Esophagus squamous epithelium (tissue), 5 donors: ENCODE results near the gene CDC16. TPM values are rescaled to one million over a fixed set of nuclear protein-coding genes. Genes with fewer than 3 reads are reported as not detected.
"Not testable (repeated sequence)": the region's sequence is repeated elsewhere in the genome, so short reads cannot be mapped to it uniquely, and the experiment has no call there.

Experiments
- DNase-seq: peaks from one replicate; lab custom pipeline; 2025; lab: John Stamatoyannopoulos, UW
- H3K27ac ChIP-seq, 4 donors: fragments of 200-600 bp; sonication (generic); one replicate each; pipeline ENCODE4 v1.5.1; 2016 to 2019; ENCODE audit warnings: mild to moderate bottlenecking in 1 of 4
- H3K27me3 ChIP-seq, 4 donors: fragments of 200-600 bp; sonication (generic); 1 replicate in 3 of 4; 2 replicates in 1 of 4; pipeline versions ENCODE4 v1.5.1 to v1.6.0; 2017 to 2021; ENCODE audit warnings: antibody characterized with exemption in 1 of 4
- H3K36me3 ChIP-seq, 3 donors: fragments of 200-600 bp; sonication (generic); one replicate each; pipeline ENCODE4 v1.5.1; 2016 to 2019
- H3K4me1 ChIP-seq, 3 donors: fragments of 200-600 bp; sonication (generic); one replicate each; pipeline ENCODE4 v1.5.1; 2017 to 2019
- H3K4me3 ChIP-seq, 4 donors: fragments of 200-600 bp; sonication (generic); 1 replicate in 3 of 4; 2 replicates in 1 of 4; pipeline ENCODE4 v1.5.1; 2016 to 2019; ENCODE audit warnings: mild to moderate bottlenecking in 2 of 4, moderate library complexity in 1 of 4
- H3K9me3 ChIP-seq, 3 donors: fragments of 200-600 bp; sonication (generic); one replicate each; pipeline ENCODE4 v1.5.1; 2016 to 2019
- POLR2A ChIP-seq, 4 donors: fragments of 450-650 bp; IDR thresholded peaks; one replicate each; pipeline ENCODE4 v1.6.1; 2017; ENCODE audit warnings: antibody characterized with exemption in 4 of 4, mild to moderate bottlenecking in 4 of 4, moderate library complexity in 3 of 4
- WGBS, 2 donors: methylation state at CpG; one replicate each; pipeline ENCODE4 v1.1.5; 2018; 5-methylcytosine and 5-hydroxymethylcytosine counted together
- intact Hi-C: fragments of 100-400 bp; cut with DNase I; formaldehyde crosslinking; loops from one replicate; pipeline ENCODE4 v1.15.0; 2022
- total RNA-seq, 4 donors: library from RNA; depleted of rRNA; stranded (reverse); fragments of >200 nt; gene quantifications; one replicate each; pipeline ENCODE4 v1.1.0, GENCODE V29; 2016
- TF ChIP-seq, protein P1 (sequence below), 6 experiments: fragments of 450-650 bp in 4 of 6; fragments of 200-600 bp in 2 of 6; sonication (generic) in 2 of 6; IDR thresholded peaks; one replicate each; pipeline ENCODE4 v1.5.1; 2016 to 2019; ENCODE audit warnings: antibody characterized with exemption in 6 of 6, mild to moderate bottlenecking in 4 of 6, moderate library complexity in 4 of 6
- donor health status: DM: yes; HTN: yes; CAD: no.

The CDC16 gene
- total RNA-seq, 4 donors from 2014 or later, result 22.9 to 40.2 (median 30.2) TPM

DNA sequence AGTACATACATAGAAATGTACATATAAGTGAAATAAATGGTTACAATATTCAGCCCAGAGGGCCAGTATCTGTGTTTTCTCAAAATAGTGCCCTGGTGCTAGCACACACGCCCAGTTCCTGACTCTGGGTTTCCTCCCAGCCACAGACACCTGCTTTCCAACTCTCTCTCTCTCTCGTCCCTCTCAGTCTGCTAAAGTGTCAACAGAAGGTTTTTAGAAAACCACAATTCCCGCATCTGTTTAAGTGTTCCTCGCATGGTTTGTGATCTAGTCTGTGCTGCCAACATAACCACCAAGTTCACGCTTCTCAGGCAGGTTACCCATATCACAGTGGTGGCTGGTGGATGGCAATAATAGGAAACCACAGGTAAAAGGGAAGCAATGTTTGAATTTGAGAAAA lies 28.9 kb downstream of the CDC16 start:
- WGBS, 2 donors, result 65 to 78% methylated on average over 5 of the region's 5 CpGs
- Histone ChIP-seq H3K4me3 (no peak overlapping the region), H3K9me3 (no peaks in the 10 kb centered on the region), H3K27ac (no peak overlapping the region), H3K36me3 (peaks cover 13 to 100% (median 51%) of the 10 kb centered on the region in 3 donors), H3K4me1 (no peaks in the 10 kb centered on the region), H3K27me3 (no peaks in the 10 kb centered on the region)
- intact Hi-C loops, result no loop called here
- TF ChIP-seq POLR2A (IDR thresholded peaks at IDR 0.05), result no peak
- TF ChIP-seq, protein P1, sequence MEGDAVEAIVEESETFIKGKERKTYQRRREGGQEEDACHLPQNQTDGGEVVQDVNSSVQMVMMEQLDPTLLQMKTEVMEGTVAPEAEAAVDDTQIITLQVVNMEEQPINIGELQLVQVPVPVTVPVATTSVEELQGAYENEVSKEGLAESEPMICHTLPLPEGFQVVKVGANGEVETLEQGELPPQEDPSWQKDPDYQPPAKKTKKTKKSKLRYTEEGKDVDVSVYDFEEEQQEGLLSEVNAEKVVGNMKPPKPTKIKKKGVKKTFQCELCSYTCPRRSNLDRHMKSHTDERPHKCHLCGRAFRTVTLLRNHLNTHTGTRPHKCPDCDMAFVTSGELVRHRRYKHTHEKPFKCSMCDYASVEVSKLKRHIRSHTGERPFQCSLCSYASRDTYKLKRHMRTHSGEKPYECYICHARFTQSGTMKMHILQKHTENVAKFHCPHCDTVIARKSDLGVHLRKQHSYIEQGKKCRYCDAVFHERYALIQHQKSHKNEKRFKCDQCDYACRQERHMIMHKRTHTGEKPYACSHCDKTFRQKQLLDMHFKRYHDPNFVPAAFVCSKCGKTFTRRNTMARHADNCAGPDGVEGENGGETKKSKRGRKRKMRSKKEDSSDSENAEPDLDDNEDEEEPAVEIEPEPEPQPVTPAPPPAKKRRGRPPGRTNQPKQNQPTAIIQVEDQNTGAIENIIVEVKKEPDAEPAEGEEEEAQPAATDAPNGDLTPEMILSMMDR (IDR thresholded peaks at IDR 0.05), result no peak
- DNase-seq, result no peak

DNA sequence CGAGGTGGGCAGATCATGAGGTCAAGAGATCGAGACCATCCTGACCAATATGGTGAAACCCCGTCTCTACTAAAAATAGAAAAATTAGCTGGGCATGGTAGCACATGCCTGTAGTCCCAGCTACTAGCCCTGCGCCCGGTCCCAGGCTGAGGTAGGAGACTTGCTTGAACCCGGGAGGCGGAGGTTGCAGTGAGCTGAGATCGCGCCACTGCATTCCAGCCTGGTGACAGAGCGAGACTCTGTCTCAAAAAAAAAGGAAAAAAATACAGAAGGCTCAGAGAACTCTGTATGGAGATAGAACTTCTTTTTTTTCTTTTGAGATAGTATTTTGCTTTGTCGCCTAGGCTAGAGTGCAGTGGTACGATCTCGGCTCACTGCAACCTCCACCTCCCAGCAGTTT lies 29.6 kb downstream of the CDC16 start:
- intact Hi-C loops, result not testable (repeated sequence)
- 94 to 96% methylated on average over 10 to 13 of the region's 13 CpGs for WGBS, 2 donors

DNA sequence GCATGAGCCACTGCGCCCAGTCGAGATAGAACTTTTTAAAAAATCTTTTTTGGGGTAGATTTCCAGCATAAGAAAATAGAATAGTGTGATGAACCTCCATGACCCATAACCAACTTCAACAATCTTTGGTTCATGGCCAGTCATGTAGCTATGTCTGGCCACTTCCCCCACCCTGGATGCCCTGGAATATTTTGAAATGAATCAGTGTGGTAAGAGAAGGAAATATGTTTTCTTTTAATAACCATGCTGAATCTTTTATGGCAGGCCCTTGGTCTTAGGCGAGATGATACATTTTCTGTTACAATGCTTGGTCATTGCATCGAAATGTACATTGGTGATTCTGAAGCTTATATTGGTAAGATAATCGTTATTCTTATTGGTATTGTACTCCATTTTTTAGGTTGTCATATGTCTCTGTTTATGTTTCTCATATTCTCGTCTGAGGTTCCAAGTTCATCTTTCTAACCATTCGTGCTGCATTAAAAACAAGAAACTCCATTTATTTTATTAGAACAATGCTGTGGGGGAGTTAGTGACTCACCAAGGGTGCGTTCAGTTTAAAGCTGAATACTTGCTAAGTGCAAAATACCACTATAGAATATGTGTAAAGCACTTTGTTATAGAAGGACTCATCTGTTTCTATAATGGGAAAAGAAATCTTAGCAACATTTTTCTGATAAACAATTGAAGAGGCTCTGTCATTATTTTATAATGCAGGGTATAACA lies 30.4 kb downstream of the CDC16 start:
- Histone ChIP-seq H3K36me3 (peaks cover 11 to 100% (median 42%) of the 10 kb centered on the region in 3 donors), H3K27ac (no peak overlapping the region), H3K27me3 (no peaks in the 10 kb centered on the region), H3K9me3 (no peaks in the 10 kb centered on the region), H3K4me3 (no peak overlapping the region), H3K4me1 (no peaks in the 10 kb centered on the region)
- DNase-seq, result no peak
- intact Hi-C loops, result no loop called here
- WGBS, 2 donors, result 87 to 89% methylated on average over 7 to 8 of the region's 8 CpGs
- no peak for TF ChIP-seq POLR2A (IDR thresholded peaks at IDR 0.05)
- TF ChIP-seq, protein P1 (IDR thresholded peaks at IDR 0.05), result no peak

More for the DNA sequence above, 29.6 kb downstream of the CDC16 start:
- H3K4me3 ChIP-seq, H3K27me3 ChIP-seq, H3K27ac ChIP-seq, H3K4me1 ChIP-seq, H3K9me3 ChIP-seq, DNase-seq: not testable (repeated sequence)
- H3K36me3 ChIP-seq, result peaks cover 11 to 100% (median 45%) of the 10 kb centered on the region in 3 donors

DNA sequence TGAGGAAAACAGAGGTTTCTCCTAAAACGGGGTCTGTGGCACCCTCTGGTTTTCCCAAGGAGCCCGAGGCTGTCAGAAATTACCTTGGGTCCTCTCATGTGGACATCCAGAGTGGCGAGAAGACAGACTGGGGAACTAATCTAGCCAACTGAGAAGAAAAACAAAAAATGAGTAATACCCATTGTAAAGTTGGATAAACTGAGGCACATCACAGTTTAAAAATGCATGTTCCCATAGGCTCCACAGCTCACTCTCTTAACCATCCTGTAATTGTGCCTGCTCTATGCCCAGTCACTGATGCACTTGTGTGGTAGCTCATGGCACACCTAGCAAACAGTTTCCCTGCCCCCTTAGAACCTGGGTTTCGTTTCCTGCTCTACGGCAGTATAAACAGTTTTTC lies 31.5 kb downstream of the CDC16 start:
- Histone ChIP-seq H3K9me3 (no peaks in the 10 kb centered on the region), H3K4me1 (no peaks in the 10 kb centered on the region), H3K4me3 (no peak overlapping the region), H3K36me3 (peaks cover 11 to 96% (median 42%) of the 10 kb centered on the region in 3 donors), H3K27me3 (no peaks in the 10 kb centered on the region), H3K27ac (no peak overlapping the region)
- no peak for DNase-seq
- TF ChIP-seq, protein P1 (IDR thresholded peaks at IDR 0.05), result no peak
- no peak for TF ChIP-seq POLR2A (IDR thresholded peaks at IDR 0.05)
- intact Hi-C loops, result no loop called here
- 94 to 96% methylated on average over 4 to 5 of the region's 5 CpGs for WGBS, 2 donors

DNA sequence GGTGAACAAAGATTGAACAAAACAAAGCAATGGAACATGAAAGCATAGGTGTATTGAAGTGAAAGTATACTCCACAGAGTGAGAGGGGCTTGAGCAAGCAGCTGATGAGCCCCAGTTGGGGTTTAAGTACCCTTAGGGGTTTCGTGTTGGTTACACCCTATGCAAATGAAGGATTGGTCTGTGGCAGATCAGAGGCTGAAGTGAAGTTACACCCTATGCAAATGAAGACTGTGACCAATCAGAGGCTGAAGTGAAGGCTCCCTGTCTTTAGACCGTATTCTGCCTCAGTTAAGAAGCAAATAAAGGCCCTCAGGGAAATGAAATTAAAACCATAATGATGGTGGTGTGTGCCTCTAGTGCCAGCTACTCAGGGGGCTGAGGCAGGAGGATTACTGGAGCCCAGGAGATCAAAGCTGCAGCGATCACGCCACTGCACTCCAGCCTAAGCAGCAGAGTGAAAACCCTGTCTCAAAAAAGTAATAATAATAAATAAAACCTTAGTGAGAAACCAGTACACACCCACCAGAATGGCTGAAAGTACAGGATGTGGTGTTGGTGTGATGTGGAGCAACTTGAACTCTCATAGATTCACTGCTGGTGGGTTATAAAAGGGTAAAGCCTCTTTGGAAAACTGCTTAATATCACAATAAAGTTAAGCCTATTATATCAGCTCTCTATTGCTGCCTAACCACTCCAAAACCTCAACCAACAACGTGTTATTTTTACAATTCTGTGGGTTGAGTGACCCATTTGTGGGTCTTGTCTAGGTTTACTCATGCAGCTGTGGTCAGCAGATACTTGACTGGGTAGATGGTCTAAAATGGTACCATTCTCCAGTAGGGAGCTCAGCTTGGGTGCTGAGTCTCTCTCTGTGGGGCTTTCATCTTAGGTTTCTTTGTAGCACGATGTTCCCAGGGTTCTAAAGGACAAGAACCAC lies 33.9 kb downstream of the CDC16 start:
- Histone ChIP-seq H3K4me3 (no peak overlapping the region), H3K36me3 (peaks cover 11 to 96% (median 48%) of the 10 kb centered on the region in 3 donors), H3K4me1 (no peaks in the 10 kb centered on the region), H3K27ac (peak overlapping the region in 1 of 4 donors; percentile 13), H3K27me3 (no peaks in the 10 kb centered on the region), H3K9me3 (no peaks in the 10 kb centered on the region)
- 86 to 87% methylated on average over 6 of the region's 6 CpGs for whole genome bisulfite sequencing, 2 donors
- DNase-seq, result no peak
- intact Hi-C loops, result no loop called here
- no peak for TF ChIP-seq POLR2A (IDR thresholded peaks at IDR 0.05)
- TF ChIP-seq, protein P1 (IDR thresholded peaks at IDR 0.05), result no peak
